Measurements from ENCODE around the gene DNAH11. TPM values are rescaled to one million over a fixed set of nuclear protein-coding genes. Genes with fewer than 3 reads are reported as not detected.
"Not testable (repeated sequence)": the region's sequence is repeated elsewhere in the genome, so short reads cannot be mapped to it uniquely, and the experiment has no call there.

Gene DNAH11
- total RNA-seq, 1 donor from 2014 or later, result 0.89 TPM

- no peak for DNase-seq
Measured at GRCh38 chr7:21887353-21887752, 344.5 kb downstream of the DNAH11 start.

GRCh38 chr7:21887779-21888178 is 344.9 kb downstream of the DNAH11 start:
- DNase-seq, result no peak

- DNase-seq, result no peak
Measured at GRCh38 chr7:21891291-21891690, 348.5 kb downstream of the DNAH11 start.

- DNase-seq, result no peak
Measured at GRCh38 chr7:21893401-21893800, 350.6 kb downstream of the DNAH11 start.

GRCh38 chr7:21898265-21898930 is 355.6 kb downstream of the DNAH11 start:
- no peak for DNase-seq

- no peak for DNase-seq
Measured at GRCh38 chr7:21902240-21902639, 359.4 kb downstream of the DNAH11 start.

- DNase-seq, result no peak
Measured at GRCh38 chr7:21903020-21903786, 360.4 kb downstream of the DNAH11 start.

GRCh38 chr7:21908746-21909145 is 365.9 kb downstream of the DNAH11 start:
- no peak for DNase-seq

GRCh38 chr7:21910253-21910652 is 367.4 kb downstream of the DNAH11 start:
- no peak for DNase-seq

- DNase-seq, result no peak
Measured at GRCh38 chr7:21911341-21911875, 368.6 kb downstream of the DNAH11 start.

GRCh38 chr7:21912305-21912704 is 369.5 kb downstream of the DNAH11 start:
- no peak for DNase-seq

- DNase-seq, result no peak
Measured at GRCh38 chr7:21912931-21913780, 370.3 kb downstream of the DNAH11 start.

- no peak for DNase-seq
Measured at GRCh38 chr7:21914671-21915070, 371.8 kb downstream of the DNAH11 start.

- no peak for DNase-seq
Measured at GRCh38 chr7:21915140-21915539, 372.3 kb downstream of the DNAH11 start.

GRCh38 chr7:21916176-21916575 is 373.3 kb downstream of the DNAH11 start:
- DNase-seq, result no peak

- DNase-seq, result no peak
Measured at GRCh38 chr7:21916629-21917028, 373.8 kb downstream of the DNAH11 start.

GRCh38 chr7:21918216-21918615 is 375.4 kb downstream of the DNAH11 start:
- DNase-seq, result no peak

- DNase-seq, result no peak
Measured at GRCh38 chr7:21920936-21921335, 378.1 kb downstream of the DNAH11 start.

GRCh38 chr7:21922605-21923004 is 379.8 kb downstream of the DNAH11 start:
- no peak for DNase-seq

- no peak for DNase-seq
Measured at GRCh38 chr7:21923658-21924057, 380.8 kb downstream of the DNAH11 start.

GRCh38 chr7:21926448-21926847 is 383.6 kb downstream of the DNAH11 start:
- DNase-seq, result no peak

GRCh38 chr7:21927693-21928092 is 384.9 kb downstream of the DNAH11 start:
- DNase-seq, result no peak

- DNase-seq, result not testable (repeated sequence)
Measured at GRCh38 chr7:21933293-21933692, 390.5 kb downstream of the DNAH11 start.
